HFFc6 (cell line): ENCODE data around the gene SLC5A11. TPM values are rescaled to one million over a fixed set of nuclear protein-coding genes. Genes with fewer than 3 reads are reported as not detected.

ENCODE experiments used
- DNase-seq: peaks from one replicate; pipeline ENCODE4 v3.0.0-alpha.2; 2018
- H3K27ac Mint-ChIP-seq: 2 replicates; pipeline ENCODE4 v1.8.0; 2020; ENCODE audit warnings: mild to moderate bottlenecking, mixed read lengths
- H3K27me3 Mint-ChIP-seq: 2 replicates; pipeline ENCODE4 v1.8.0; 2021; ENCODE audit warnings: mild to moderate bottlenecking, moderate library complexity, mixed read lengths; ENCODE audit not compliant: insufficient read depth
- H3K36me3 Mint-ChIP-seq: 2 replicates; pipeline ENCODE4 v1.8.0; 2021; ENCODE audit warnings: low read depth, mixed read lengths
- H3K4me1 Mint-ChIP-seq: 2 replicates; pipeline ENCODE4 v1.8.0; 2020; ENCODE audit warnings: low read depth, mixed read lengths
- H3K4me3 Mint-ChIP-seq: 2 replicates; pipeline ENCODE4 v1.8.0; 2020; ENCODE audit warnings: mild to moderate bottlenecking, moderate library complexity, mixed read lengths
- H3K9me3 Mint-ChIP-seq: 2 replicates; pipeline ENCODE4 v1.8.0; 2020; ENCODE audit warnings: mild to moderate bottlenecking, mixed read lengths
- CTCF ChIP-seq: fragments of 200-600 bp; sonication (generic); IDR thresholded peaks from 2 replicates; pipeline ENCODE4 v1.5.0; 2021; ENCODE audit warnings: antibody characterized with exemption, mild to moderate bottlenecking
- total RNA-seq, 6 experiments: library from RNA; stranded (reverse); fragmentation: NEBNext Ultra II Directional; extraction: Animal tissue kit (Norgen Biotek cat#: 25700); gene quantifications; 2 replicates in 1 of 6; 3 replicates in 5 of 6; pipeline ENCODE4 v1.2.3, GENCODE V29; 2021

Gene SLC5A11
- total RNA-seq, 6 experiments from 2014 or later: 0.23 TPM; not detected in 5

GRCh38 chr16:24920568-24920967 is 74.8 kb downstream of the SLC5A11 start:
- H3K4me1 Mint-ChIP-seq: no peaks in the 10 kb centered on the region
- TF ChIP-seq CTCF: no peak
- H3K9me3 Mint-ChIP-seq: no peaks in the 10 kb centered on the region
- H3K27me3 Mint-ChIP-seq: no peaks in the 10 kb centered on the region; the same call in none of the 2 replicates
- H3K4me3 Mint-ChIP-seq: no peak overlapping the region
- H3K36me3 Mint-ChIP-seq: peaks cover 17% of the 10 kb centered on the region
- no peak overlapping the region for H3K27ac Mint-ChIP-seq
- DNase-seq: no peak

- Mint-ChIP-seq H3K36me3 (peaks cover 17% of the 10 kb centered on the region), H3K27ac (no peak overlapping the region), H3K27me3 (no peaks in the 10 kb centered on the region; the same call in 1 of the 2 replicates), H3K9me3 (no peaks in the 10 kb centered on the region), H3K4me3 (no peak overlapping the region), H3K4me1 (no peaks in the 10 kb centered on the region)
- DNase-seq: no peak
- TF ChIP-seq CTCF: no peak
Measured at GRCh38 chr16:24921229-24921628, 75.5 kb downstream of the SLC5A11 start.

DNA sequence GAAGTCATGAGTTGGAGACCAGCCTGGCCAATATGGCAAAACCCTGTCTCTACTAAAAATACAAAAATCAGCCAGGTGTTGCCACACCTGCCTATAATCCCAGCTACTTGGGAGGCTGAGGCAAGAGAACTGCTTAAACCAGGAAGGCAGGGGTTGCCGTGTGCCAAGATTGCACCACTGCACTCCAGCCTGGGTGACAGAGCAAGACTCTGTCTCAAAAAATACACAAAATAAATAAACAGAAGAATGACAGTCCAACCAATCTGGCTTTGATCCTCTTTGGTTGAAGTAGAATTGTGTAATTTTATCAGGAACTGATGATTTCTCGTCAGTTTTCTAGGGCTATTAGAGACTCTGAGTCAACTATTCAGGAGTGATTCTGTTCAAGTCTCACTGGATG is 79.4 kb downstream of the SLC5A11 start:
- Mint-ChIP-seq H3K9me3 (no peaks in the 10 kb centered on the region), H3K36me3 (peaks cover 23% of the 10 kb centered on the region), H3K27me3 (no peaks in the 10 kb centered on the region), H3K27ac (no peak overlapping the region), H3K4me3 (no peak overlapping the region), H3K4me1 (no peaks in the 10 kb centered on the region)
- DNase-seq: no peak
- TF ChIP-seq CTCF: no peak

- H3K4me1 Mint-ChIP-seq: no peaks in the 10 kb centered on the region
- TF ChIP-seq CTCF: no peak
- no peak overlapping the region for H3K4me3 Mint-ChIP-seq
- no peaks in the 10 kb centered on the region for H3K9me3 Mint-ChIP-seq
- DNase-seq: no peak
- no peak overlapping the region for H3K27ac Mint-ChIP-seq
- H3K36me3 Mint-ChIP-seq: peaks cover 27% of the 10 kb centered on the region; the same call in 1 of the 2 replicates
- peaks cover 1% of the 10 kb centered on the region; the same call in 1 of the 2 replicates for H3K27me3 Mint-ChIP-seq
Measured at GRCh38 chr16:24929409-24929808, 83.6 kb downstream of the SLC5A11 start.

GRCh38 chr16:24930440-24930839 is 84.7 kb downstream of the SLC5A11 start:
- Mint-ChIP-seq H3K4me3 (no peak overlapping the region), H3K27me3 (peaks cover 1% of the 10 kb centered on the region; the same call in 1 of the 2 replicates), H3K36me3 (peaks cover 34% of the 10 kb centered on the region; the same call in 1 of the 2 replicates), H3K4me1 (no peaks in the 10 kb centered on the region), H3K9me3 (no peaks in the 10 kb centered on the region), H3K27ac (no peak overlapping the region)
- DNase-seq: no peak
- TF ChIP-seq CTCF: no peak

GRCh38 chr16:24931091-24931490 is 85.3 kb downstream of the SLC5A11 start:
- TF ChIP-seq CTCF: no peak
- Mint-ChIP-seq H3K27me3 (peaks cover 1% of the 10 kb centered on the region; the same call in 1 of the 2 replicates), H3K27ac (no peak overlapping the region), H3K4me1 (no peaks in the 10 kb centered on the region), H3K36me3 (peaks cover 39% of the 10 kb centered on the region; the same call in 1 of the 2 replicates), H3K4me3 (no peak overlapping the region), H3K9me3 (no peaks in the 10 kb centered on the region)
- DNase-seq: no peak
